GM12801 (cell line): Measurements from ENCODE around the gene HES7.

Source experiments
- CTCF ChIP-seq: IDR thresholded peaks from one replicate; pipeline ENCODE4 v1.5.1; 2011; ENCODE audit warnings: control low read depth; ENCODE audit not compliant: insufficient read length; ENCODE audit errors: extremely low read depth

Gene HES7

GRCh38 chr17:8159032-8159400 is 35.1 kb upstream of the HES7 start:
- TF ChIP-seq CTCF, result no peak

GRCh38 chr17:8158267-8159031 is 34.5 kb upstream of the HES7 start:
- TF ChIP-seq CTCF, result peak; percentile 5

GRCh38 chr17:8156246-8156992 is 32.5 kb upstream of the HES7 start:
- no peak for TF ChIP-seq CTCF

GRCh38 chr17:8155996-8156245 is 32.0 kb upstream of the HES7 start:
- TF ChIP-seq CTCF, result no peak

- TF ChIP-seq CTCF, result no peak
Measured at GRCh38 chr17:8155231-8155995, 31.5 kb upstream of the HES7 start.

GRCh38 chr17:8154608-8155155 is 30.8 kb upstream of the HES7 start:
- TF ChIP-seq CTCF, result no peak

- TF ChIP-seq CTCF, result no peak
Measured at GRCh38 chr17:8153957-8154607, 30.2 kb upstream of the HES7 start.
